ENCODE results near the gene ZSWIM7. TPM values are rescaled to one million over a fixed set of nuclear protein-coding genes. Genes with fewer than 3 reads are reported as not detected.

The ZSWIM7 gene
- total RNA-seq, 2 experiments from 2014 or later: 10.8 to 13.4 TPM

DNA sequence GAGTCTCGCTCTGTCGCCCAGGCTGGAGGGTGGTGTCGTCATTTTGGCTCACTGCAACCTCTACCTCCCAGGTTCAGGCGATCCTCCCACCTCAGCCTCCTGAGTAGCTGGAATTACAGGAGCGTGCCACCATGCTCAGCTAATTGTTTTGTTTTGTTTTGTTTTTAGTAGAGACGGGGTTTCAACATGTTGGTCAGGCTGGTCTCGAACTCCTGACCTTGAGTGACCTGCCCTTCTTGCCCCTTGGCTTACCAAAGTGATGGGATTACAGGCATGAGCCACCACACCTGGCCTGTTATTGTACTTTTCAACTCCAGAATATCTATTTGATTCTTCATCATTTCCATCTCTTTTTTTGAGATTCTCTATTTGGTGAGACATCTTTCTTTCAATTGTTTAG is 63.6 kb downstream of the ZSWIM7 start:
- no peak for DNase-seq
- Mint-ChIP-seq H3K4me3 (no peak overlapping the region), H3K27me3 (peaks cover 3% of the 10 kb centered on the region), H3K4me1 (no peaks in the 10 kb centered on the region), H3K36me3 (no peaks in the 10 kb centered on the region), H3K9me3 (no peaks in the 10 kb centered on the region), H3K27ac (no peak overlapping the region)

DNA sequence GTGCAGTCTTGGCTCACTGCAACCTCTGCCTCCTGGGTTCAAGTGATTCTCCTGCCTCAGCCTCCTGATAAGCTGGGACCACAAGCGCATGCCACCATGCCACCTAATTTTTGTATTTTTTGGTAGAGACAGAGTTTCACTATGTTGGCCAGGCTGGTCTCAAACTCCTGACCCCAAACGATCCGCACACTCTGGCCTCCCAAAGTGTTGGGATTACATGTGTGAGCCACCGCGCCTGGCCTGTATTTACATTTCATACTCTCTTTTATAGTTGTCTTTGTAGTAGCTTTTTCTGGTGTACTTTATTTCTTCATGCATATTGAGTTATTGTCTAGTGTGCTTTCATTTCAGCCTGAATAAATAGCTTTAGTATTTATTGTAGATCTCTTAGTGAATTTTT is 64.6 kb downstream of the ZSWIM7 start:
- Mint-ChIP-seq H3K4me3 (no peak overlapping the region), H3K27ac (no peak overlapping the region), H3K9me3 (no peaks in the 10 kb centered on the region), H3K4me1 (no peaks in the 10 kb centered on the region), H3K27me3 (peaks cover 3% of the 10 kb centered on the region), H3K36me3 (no peaks in the 10 kb centered on the region)
- DNase-seq: no peak

DNA sequence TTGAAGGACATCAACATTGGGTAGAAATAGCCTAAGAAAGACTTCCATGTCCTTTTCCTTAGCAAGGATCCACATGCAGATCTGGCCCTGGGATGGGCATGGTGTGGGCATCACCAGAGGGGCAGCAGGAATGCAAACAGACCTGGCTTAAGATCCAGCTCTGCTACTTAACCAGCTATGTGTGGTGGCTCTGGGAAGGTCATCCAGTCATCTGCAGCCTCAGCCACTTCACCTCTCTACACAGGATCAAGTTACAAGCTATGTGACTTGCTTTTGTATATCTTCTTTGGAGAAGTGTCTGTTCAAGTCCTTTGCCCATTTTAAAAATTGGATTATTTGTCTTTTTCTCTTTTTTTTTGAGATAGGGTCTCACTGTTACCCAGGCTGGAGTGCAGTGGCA is 68.1 kb downstream of the ZSWIM7 start:
- Mint-ChIP-seq H3K27ac (no peak overlapping the region), H3K27me3 (peaks cover 19% of the 10 kb centered on the region), H3K9me3 (no peaks in the 10 kb centered on the region), H3K4me3 (no peak overlapping the region), H3K4me1 (peaks cover 2% of the 10 kb centered on the region), H3K36me3 (no peaks in the 10 kb centered on the region)
- no peak for DNase-seq

DNA sequence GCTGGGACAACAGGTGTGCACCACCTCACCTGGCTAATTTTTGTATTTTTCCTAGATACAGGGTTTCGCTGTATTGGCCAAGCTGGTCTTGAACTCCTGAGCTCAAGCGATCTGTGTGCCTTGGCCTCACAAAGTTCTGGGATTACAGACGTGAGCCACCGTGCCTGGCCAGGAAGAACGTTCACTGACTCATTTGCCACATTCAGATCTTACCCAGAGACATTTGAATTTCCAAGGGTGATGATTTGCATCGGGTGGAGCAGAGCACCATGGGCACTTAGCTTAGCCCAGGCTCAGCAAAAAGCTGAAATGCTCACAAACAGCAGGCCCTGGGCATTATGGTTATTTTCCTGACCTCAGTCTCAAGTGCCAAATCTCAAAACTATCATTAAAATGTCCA is 69.1 kb downstream of the ZSWIM7 start:
- no peaks in the 10 kb centered on the region for H3K36me3 Mint-ChIP-seq
- peaks cover 19% of the 10 kb centered on the region for H3K27me3 Mint-ChIP-seq
- no peak overlapping the region for H3K4me3 Mint-ChIP-seq
- peaks cover 2% of the 10 kb centered on the region for H3K4me1 Mint-ChIP-seq
- no peak overlapping the region for H3K27ac Mint-ChIP-seq
- no peak for DNase-seq
- no peaks in the 10 kb centered on the region for H3K9me3 Mint-ChIP-seq

DNA sequence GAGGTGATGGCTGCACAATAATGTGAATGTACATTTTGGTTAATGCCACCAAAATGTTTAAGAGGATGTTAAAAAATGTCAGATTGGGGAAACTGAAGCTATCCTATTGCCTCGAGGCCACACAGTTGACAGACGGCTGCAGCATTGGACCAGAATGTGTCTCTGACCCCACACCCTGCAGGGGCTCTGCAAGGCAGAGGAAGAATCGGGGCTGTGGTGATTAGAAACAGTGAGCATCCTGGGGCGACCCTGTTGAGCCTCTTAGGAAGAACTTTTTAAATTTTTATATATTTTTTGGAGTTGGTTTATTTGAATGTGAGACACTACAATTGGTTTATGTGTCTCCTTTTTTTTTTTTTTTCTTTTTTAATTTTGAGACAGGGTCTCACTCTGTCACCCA is 69.6 kb downstream of the ZSWIM7 start:
- H3K4me3 Mint-ChIP-seq: no peak overlapping the region
- H3K36me3 Mint-ChIP-seq: no peaks in the 10 kb centered on the region

DNA sequence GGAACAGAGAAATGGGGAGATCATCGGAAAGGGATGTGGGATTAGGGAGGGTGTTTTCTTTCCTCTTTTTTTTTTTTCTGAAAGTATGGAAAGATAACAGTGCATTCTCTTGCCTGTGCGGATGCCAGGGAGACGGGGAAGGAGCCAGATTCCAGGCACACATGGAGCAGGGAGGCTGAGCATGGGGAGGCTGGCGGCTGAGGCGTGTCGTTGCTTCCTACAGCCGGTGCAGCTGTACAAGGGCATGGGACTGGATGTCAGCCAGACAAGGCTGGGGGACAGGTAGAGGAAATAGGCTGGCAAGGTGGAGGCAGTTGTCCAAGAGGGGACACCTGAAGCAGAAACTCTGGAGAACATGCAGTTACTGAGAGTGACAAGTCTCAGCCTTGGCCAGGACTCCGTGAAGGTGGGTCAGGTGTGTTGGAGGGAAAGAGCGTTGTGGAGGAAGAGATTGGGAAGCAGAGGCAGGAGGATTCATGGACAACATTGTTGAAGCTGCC is 71.2 kb downstream of the ZSWIM7 start:
- DNase-seq: no peak
- H3K4me3 Mint-ChIP-seq: no peak overlapping the region
- H3K9me3 Mint-ChIP-seq: no peaks in the 10 kb centered on the region
- peaks cover 2% of the 10 kb centered on the region for H3K4me1 Mint-ChIP-seq
- peaks cover 19% of the 10 kb centered on the region for H3K27me3 Mint-ChIP-seq
- no peaks in the 10 kb centered on the region for H3K36me3 Mint-ChIP-seq
- no peak overlapping the region for H3K27ac Mint-ChIP-seq

More for the DNA sequence above, 69.6 kb downstream of the ZSWIM7 start:
- Mint-ChIP-seq H3K27me3 (peaks cover 19% of the 10 kb centered on the region), H3K27ac (no peak overlapping the region), H3K9me3 (no peaks in the 10 kb centered on the region), H3K4me1 (peaks cover 2% of the 10 kb centered on the region)
- no peak for DNase-seq

Other genes starting within 250 kb of the ZSWIM7 start
- 1 to 10 TPM; 7.0 to 7.1 TPM for gene ADORA2B, start 54.6 kb downstream of the ZSWIM7 start, total RNA-seq
- 10 to 100 TPM; 39.7 to 41.2 TPM for gene TTC19, start 120 bp upstream of the ZSWIM7 start, total RNA-seq
- gene NCOR1, start 215.8 kb upstream of the ZSWIM7 start, total RNA-seq: 100 to 1,000 TPM; 122 to 131 TPM
- 10 to 100 TPM; 29.9 to 31.3 TPM for gene PIGL, start 217.5 kb upstream of the ZSWIM7 start, total RNA-seq